MM.1S (cell line): ENCODE data around the gene CNOT10.

ENCODE experiments used
- DNase-seq: peaks from one replicate; pipeline ENCODE4 v3.0.0-alpha.2; 2015
- H2AFZ ChIP-seq: fragments of 300-600 bp; sonication (generic); 2 replicates; pipeline ENCODE4 v1.6.0; 2016; ENCODE audit warnings: antibody characterized with exemption, low read length
- H3F3A ChIP-seq: fragments of 300-600 bp; sonication (generic); 2 replicates; pipeline ENCODE4 v1.6.1; 2016; ENCODE audit warnings: mild to moderate bottlenecking, antibody characterized with exemption, low read length, moderate library complexity, mixed read lengths; ENCODE audit not compliant: insufficient read depth
- H3K27ac ChIP-seq: fragments of 300-600 bp; sonication (generic); 2 replicates; pipeline ENCODE4 v1.5.1; 2016; ENCODE audit warnings: mild to moderate bottlenecking, low read length
- H3K27me3 ChIP-seq: fragments of 300-600 bp; sonication (generic); replicated peaks from 2 replicates; pipeline ENCODE4 v1.6.0; 2016; ENCODE audit warnings: low read length; ENCODE audit not compliant: insufficient read depth
- H3K36me3 ChIP-seq: fragments of 300-600 bp; sonication (generic); replicated peaks from 2 replicates; pipeline ENCODE4 v1.6.1; 2016; ENCODE audit warnings: mild to moderate bottlenecking, low read length, mixed read lengths; ENCODE audit not compliant: insufficient read depth
- H3K4me1 ChIP-seq: fragments of 300-600 bp; sonication (generic); 2 replicates; pipeline ENCODE4 v1.6.1; 2016; ENCODE audit warnings: low read length, mixed read lengths
- H3K4me2 ChIP-seq: fragments of 300-600 bp; sonication (generic); 2 replicates; pipeline ENCODE4 v1.6.0; 2016; ENCODE audit warnings: low read depth, low read length
- H3K4me3 ChIP-seq: fragments of 300-600 bp; sonication (generic); 2 replicates; pipeline ENCODE4 v1.5.1; 2016; ENCODE audit warnings: low read length, mixed read lengths
- H3K79me2 ChIP-seq: fragments of 300-600 bp; sonication (generic); 2 replicates; pipeline ENCODE4 v1.6.1; 2016; ENCODE audit warnings: mixed run types, low read length, mixed read lengths
- H3K9ac ChIP-seq: fragments of 300-600 bp; sonication (generic); 2 replicates; pipeline ENCODE4 v1.6.1; 2016; ENCODE audit warnings: low read length, mixed read lengths
- H3K9me2 ChIP-seq: fragments of 300-600 bp; sonication (generic); replicated peaks from 2 replicates; pipeline ENCODE4 v1.6.1; 2016; ENCODE audit warnings: mild to moderate bottlenecking, low read length, mixed read lengths; ENCODE audit not compliant: insufficient read depth
- H3K9me3 ChIP-seq: fragments of 300-600 bp; sonication (generic); replicated peaks from 2 replicates; pipeline ENCODE4 v1.6.1; 2016; ENCODE audit warnings: mild to moderate bottlenecking, low read length, mixed read lengths; ENCODE audit not compliant: insufficient read depth
- H4K20me1 ChIP-seq: fragments of 300-600 bp; sonication (generic); 2 replicates; pipeline ENCODE4 v1.6.1; 2016; ENCODE audit warnings: mild to moderate bottlenecking, low read length, moderate library complexity, mixed read lengths; ENCODE audit not compliant: insufficient read depth
- EZH2 ChIP-seq: fragments of 300-600 bp; sonication (generic); optimal IDR thresholded peaks from 2 replicates; pipeline ENCODE3; 2017; ENCODE audit warnings: low read depth, mild to moderate bottlenecking, antibody characterized with exemption, low read length, mixed read lengths
- EZH2phosphoT487 ChIP-seq: fragments of 300-600 bp; sonication (generic); IDR thresholded peaks from 2 replicates; pipeline ENCODE4 v1.6.1; 2018; ENCODE audit warnings: antibody characterized with exemption, low read length
- TF ChIP-seq, protein P1 (sequence below): fragments of 300-600 bp; sonication (generic); IDR thresholded peaks from 2 replicates; pipeline ENCODE4 v1.5.1; 2016; ENCODE audit warnings: antibody characterized with exemption, low read length, mixed read lengths

Gene CNOT10

DNA sequence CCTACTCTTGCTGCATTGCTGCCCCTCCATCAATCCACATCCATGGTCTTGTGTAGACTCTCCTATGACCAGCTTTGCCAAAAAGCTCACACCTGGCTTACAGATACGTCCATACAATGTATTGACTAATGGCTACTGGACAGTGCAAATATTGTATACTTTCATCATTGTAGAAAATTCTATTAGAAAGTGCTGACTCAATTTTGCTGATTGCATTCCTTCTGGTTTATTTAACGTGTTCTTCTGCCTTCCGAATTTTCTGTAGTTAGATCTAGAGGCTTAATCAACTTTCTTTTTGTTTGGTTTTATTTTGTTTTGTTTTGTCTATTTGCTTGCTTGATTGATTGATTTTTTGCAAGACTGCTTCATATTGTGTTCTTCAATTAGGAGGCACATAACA is 29.8 kb upstream of the CNOT10 start:
- Histone ChIP-seq H2AFZ (no peak overlapping the region), H3F3A (no peaks in the 10 kb centered on the region), H3K9me2 (no peaks in the 10 kb centered on the region), H4K20me1 (no peaks in the 10 kb centered on the region), H3K9me3 (no peaks in the 10 kb centered on the region), H3K9ac (no peak overlapping the region), H3K4me2 (no peak overlapping the region), H3K27me3 (no peaks in the 10 kb centered on the region), H3K4me1 (no peaks in the 10 kb centered on the region), H3K36me3 (no peaks in the 10 kb centered on the region), H3K79me2 (no peaks in the 10 kb centered on the region), H3K4me3 (no peak overlapping the region), H3K27ac (no peak overlapping the region)
- TF ChIP-seq EZH2 (no peak), EZH2phosphoT487 (no peak)
- TF ChIP-seq, protein P1, sequence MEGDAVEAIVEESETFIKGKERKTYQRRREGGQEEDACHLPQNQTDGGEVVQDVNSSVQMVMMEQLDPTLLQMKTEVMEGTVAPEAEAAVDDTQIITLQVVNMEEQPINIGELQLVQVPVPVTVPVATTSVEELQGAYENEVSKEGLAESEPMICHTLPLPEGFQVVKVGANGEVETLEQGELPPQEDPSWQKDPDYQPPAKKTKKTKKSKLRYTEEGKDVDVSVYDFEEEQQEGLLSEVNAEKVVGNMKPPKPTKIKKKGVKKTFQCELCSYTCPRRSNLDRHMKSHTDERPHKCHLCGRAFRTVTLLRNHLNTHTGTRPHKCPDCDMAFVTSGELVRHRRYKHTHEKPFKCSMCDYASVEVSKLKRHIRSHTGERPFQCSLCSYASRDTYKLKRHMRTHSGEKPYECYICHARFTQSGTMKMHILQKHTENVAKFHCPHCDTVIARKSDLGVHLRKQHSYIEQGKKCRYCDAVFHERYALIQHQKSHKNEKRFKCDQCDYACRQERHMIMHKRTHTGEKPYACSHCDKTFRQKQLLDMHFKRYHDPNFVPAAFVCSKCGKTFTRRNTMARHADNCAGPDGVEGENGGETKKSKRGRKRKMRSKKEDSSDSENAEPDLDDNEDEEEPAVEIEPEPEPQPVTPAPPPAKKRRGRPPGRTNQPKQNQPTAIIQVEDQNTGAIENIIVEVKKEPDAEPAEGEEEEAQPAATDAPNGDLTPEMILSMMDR, result no peak
- no peak for DNase-seq

- no peak for DNase-seq
Observed at GRCh38 chr3:32660634-32661033, 24.4 kb upstream of the CNOT10 start.

GRCh38 chr3:32662647-32663046 is 22.3 kb upstream of the CNOT10 start:
- H2AFZ ChIP-seq, result no peak overlapping the region

More at GRCh38 chr3:32660634-32661033, 24.4 kb upstream of the CNOT10 start:
- H3K9ac ChIP-seq, result no peak overlapping the region
- H3F3A ChIP-seq, result no peaks in the 10 kb centered on the region
- no peak overlapping the region for H3K4me3 ChIP-seq
- H3K79me2 ChIP-seq, result no peaks in the 10 kb centered on the region
- H3K36me3 ChIP-seq, result no peaks in the 10 kb centered on the region
- no peaks in the 10 kb centered on the region for H3K27me3 ChIP-seq
- TF ChIP-seq, protein P1, result no peak
- TF ChIP-seq EZH2phosphoT487 (no peak), EZH2 (no peak)
- H3K9me3 ChIP-seq, result no peaks in the 10 kb centered on the region
- no peaks in the 10 kb centered on the region for H4K20me1 ChIP-seq
- H3K4me2 ChIP-seq, result no peak overlapping the region
- H2AFZ ChIP-seq, result no peak overlapping the region
- no peaks in the 10 kb centered on the region for H3K9me2 ChIP-seq
- H3K27ac ChIP-seq, result no peak overlapping the region
- no peaks in the 10 kb centered on the region for H3K4me1 ChIP-seq

More at GRCh38 chr3:32662647-32663046, 22.3 kb upstream of the CNOT10 start:
- Histone ChIP-seq H3K4me2 (no peak overlapping the region), H3K27ac (no peak overlapping the region), H3F3A (no peaks in the 10 kb centered on the region), H3K9me3 (no peaks in the 10 kb centered on the region), H3K79me2 (no peaks in the 10 kb centered on the region), H3K27me3 (no peaks in the 10 kb centered on the region), H3K4me3 (no peak overlapping the region), H3K9me2 (no peaks in the 10 kb centered on the region), H3K9ac (no peak overlapping the region), H3K36me3 (no peaks in the 10 kb centered on the region), H4K20me1 (no peaks in the 10 kb centered on the region), H3K4me1 (no peaks in the 10 kb centered on the region)
- TF ChIP-seq, protein P1, result no peak
- DNase-seq, result no peak
